HG02970 (cell line): ENCODE results near the gene PARG.
"Not testable (repeated sequence)": the region's sequence is repeated elsewhere in the genome, so short reads cannot be mapped to it uniquely, and the experiment has no call there.

ENCODE experiments used
- ATAC-seq: cut with Tn5 transposase; IDR thresholded peaks from one replicate; pipeline ENCODE4 v1.9.1; 2021; ENCODE audit warnings: mild to moderate bottlenecking, moderate library complexity, moderate number of reproducible peaks; ENCODE audit not compliant: unreplicated experiment, low FRiP score

The PARG gene

GRCh38 chr10:49908290-49909080, 33.3 kb downstream of the PARG start:
- ATAC-seq = not testable (repeated sequence)

- not testable (repeated sequence) for ATAC-seq
Measured at GRCh38 chr10:49903829-49904228, 38.0 kb downstream of the PARG start.

- not testable (repeated sequence) for ATAC-seq
Measured at GRCh38 chr10:49900406-49900805, 41.4 kb downstream of the PARG start.

- not testable (repeated sequence) for ATAC-seq
Measured at GRCh38 chr10:49899999-49900398, 41.8 kb downstream of the PARG start.

- ATAC-seq = not testable (repeated sequence)
Measured at GRCh38 chr10:49890025-49890424, 51.8 kb downstream of the PARG start.

- ATAC-seq = not testable (repeated sequence)
Measured at GRCh38 chr10:49884739-49885331, 57.0 kb downstream of the PARG start.

GRCh38 chr10:49883852-49884251, 58.0 kb downstream of the PARG start:
- ATAC-seq = not testable (repeated sequence)

GRCh38 chr10:49882327-49882726, 59.5 kb downstream of the PARG start:
- ATAC-seq = not testable (repeated sequence)

GRCh38 chr10:49872740-49873139, 69.1 kb downstream of the PARG start:
- ATAC-seq = not testable (repeated sequence)

- ATAC-seq = not testable (repeated sequence)
Measured at GRCh38 chr10:49871462-49871861, 70.4 kb downstream of the PARG start.

- ATAC-seq = not testable (repeated sequence)
Measured at GRCh38 chr10:49859933-49860332, 81.9 kb downstream of the PARG start.

GRCh38 chr10:49858697-49859382, 83.0 kb downstream of the PARG start:
- ATAC-seq = not testable (repeated sequence)

- ATAC-seq = not testable (repeated sequence)
Measured at GRCh38 chr10:49849520-49849919, 92.3 kb downstream of the PARG start.

- ATAC-seq = no peak
Measured at GRCh38 chr10:49844775-49845595, 96.8 kb downstream of the PARG start.

GRCh38 chr10:49842333-49842628, 99.5 kb downstream of the PARG start:
- ATAC-seq = not testable (repeated sequence)

- no peak for ATAC-seq
Measured at GRCh38 chr10:49841615-49842332, 100.1 kb downstream of the PARG start.

- ATAC-seq = no peak
Measured at GRCh38 chr10:49837685-49838084, 104.1 kb downstream of the PARG start.

- ATAC-seq = no peak
Measured at GRCh38 chr10:49837051-49837478, 104.8 kb downstream of the PARG start.

GRCh38 chr10:49834976-49835375, 106.9 kb downstream of the PARG start:
- ATAC-seq = no peak

GRCh38 chr10:49834201-49834600, 107.6 kb downstream of the PARG start:
- ATAC-seq = no peak
